ENCODE results near the gene BHLHE41. TPM values are rescaled to one million over a fixed set of nuclear protein-coding genes. Genes with fewer than 3 reads are reported as not detected.

Gene BHLHE41
- total RNA-seq, 1 experiment from 2014 or later = 4.3 TPM

DNA sequence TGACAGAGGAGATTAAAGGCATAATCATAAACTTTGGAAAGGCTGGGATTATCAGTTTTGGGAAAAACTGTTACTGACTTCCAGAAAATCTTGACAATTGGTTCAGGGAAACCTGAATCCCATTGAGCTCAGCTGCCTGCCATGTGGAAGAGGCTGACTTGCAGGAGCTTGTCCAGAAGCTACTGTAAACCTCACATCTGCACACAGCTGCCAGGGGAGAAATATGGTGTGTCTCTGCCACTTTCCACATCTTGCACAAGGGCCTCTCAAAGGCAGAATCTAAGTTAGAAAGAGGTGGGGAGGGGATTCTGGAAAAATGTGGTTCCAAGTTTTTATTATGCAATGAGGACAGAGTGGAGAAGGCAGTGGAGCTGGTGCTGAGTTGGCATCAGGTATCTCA lies 8.7 kb upstream of the BHLHE41 start:
- Histone ChIP-seq H3K9me3 (ENCODE audit: low read depth, low read length, poor library complexity, severe bottlenecking) (no peaks in the 10 kb centered on the region), H3K27me3 (replicated peaks; ENCODE audit: insufficient read depth, low read depth, low read length, poor library complexity) (peaks cover 19% of the 10 kb centered on the region), H3K4me1 (ENCODE audit: insufficient read depth, low read length, poor library complexity, severe bottlenecking) (no peaks in the 10 kb centered on the region), H3K4me3 (ENCODE audit: low read depth, low read length, poor library complexity, severe bottlenecking) (no peak overlapping the region), H3K27ac (ENCODE audit: low read depth, low read length, poor library complexity, severe bottlenecking) (no peak overlapping the region), H3K36me3 (ENCODE audit: insufficient read depth, low read length, poor library complexity, severe bottlenecking) (no peaks in the 10 kb centered on the region)
- no TSS peak for BruUV-seq (replicated peaks)
- TF ChIP-seq, protein P1, sequence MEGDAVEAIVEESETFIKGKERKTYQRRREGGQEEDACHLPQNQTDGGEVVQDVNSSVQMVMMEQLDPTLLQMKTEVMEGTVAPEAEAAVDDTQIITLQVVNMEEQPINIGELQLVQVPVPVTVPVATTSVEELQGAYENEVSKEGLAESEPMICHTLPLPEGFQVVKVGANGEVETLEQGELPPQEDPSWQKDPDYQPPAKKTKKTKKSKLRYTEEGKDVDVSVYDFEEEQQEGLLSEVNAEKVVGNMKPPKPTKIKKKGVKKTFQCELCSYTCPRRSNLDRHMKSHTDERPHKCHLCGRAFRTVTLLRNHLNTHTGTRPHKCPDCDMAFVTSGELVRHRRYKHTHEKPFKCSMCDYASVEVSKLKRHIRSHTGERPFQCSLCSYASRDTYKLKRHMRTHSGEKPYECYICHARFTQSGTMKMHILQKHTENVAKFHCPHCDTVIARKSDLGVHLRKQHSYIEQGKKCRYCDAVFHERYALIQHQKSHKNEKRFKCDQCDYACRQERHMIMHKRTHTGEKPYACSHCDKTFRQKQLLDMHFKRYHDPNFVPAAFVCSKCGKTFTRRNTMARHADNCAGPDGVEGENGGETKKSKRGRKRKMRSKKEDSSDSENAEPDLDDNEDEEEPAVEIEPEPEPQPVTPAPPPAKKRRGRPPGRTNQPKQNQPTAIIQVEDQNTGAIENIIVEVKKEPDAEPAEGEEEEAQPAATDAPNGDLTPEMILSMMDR (conservative IDR thresholded peaks at IDR 0.05; ENCODE audit: low read depth, low read length) = no peak
- TF ChIP-seq EZH2 (IDR thresholded peaks at IDR 0.05; ENCODE audit: borderline replicate concordance, low read depth, low read length, poor library complexity, severe bottlenecking) = no peak
- intact Hi-C loops (cut with micrococcal nuclease; ENCODE audit: unreplicated experiment) = no loop called here
- CTCF ChIA-PET = no interaction called here
- POLR2A ChIA-PET (ENCODE audit: low non-redundant PET) = no interaction called here
- DNase-seq (ENCODE audit: low spot score) = no peak

DNA sequence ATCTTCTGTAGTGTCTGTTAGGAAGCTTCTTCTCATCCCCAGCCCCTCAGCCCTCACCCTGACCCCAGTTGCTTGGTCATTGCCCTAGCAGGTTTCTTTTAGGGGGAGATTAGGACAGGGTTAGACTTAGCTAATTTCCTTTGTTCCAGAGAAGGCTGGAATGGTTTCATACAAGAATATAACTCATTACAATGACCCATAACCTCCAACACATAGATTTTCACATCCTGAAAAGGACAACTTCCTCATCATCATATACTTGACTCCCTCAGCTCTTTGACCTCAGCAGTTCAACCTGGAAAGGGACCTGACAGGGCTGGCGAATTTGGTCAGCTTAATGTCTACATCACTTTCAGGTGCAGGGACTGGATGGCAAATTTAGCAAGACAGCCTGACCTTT lies 8.0 kb upstream of the BHLHE41 start:
- no peaks in the 10 kb centered on the region for H3K4me1 ChIP-seq (ENCODE audit: insufficient read depth, low read length, poor library complexity, severe bottlenecking)
- H3K27ac ChIP-seq (ENCODE audit: low read depth, low read length, poor library complexity, severe bottlenecking) = no peak overlapping the region
- TF ChIP-seq, protein P1 (conservative IDR thresholded peaks at IDR 0.05; ENCODE audit: low read depth, low read length) = no peak
- TF ChIP-seq EZH2 (IDR thresholded peaks at IDR 0.05; ENCODE audit: borderline replicate concordance, low read depth, low read length, poor library complexity, severe bottlenecking) = no peak
- ChIA-PET CTCF (interaction anchor here (1.2 kb wide), 1 partner anchor 10 kb away, joined by 3 read pairs; no protein-coding TSS in a partner anchor), POLR2A (ENCODE audit: low non-redundant PET) (no interaction called here)
- H3K36me3 ChIP-seq (ENCODE audit: insufficient read depth, low read length, poor library complexity, severe bottlenecking) = no peaks in the 10 kb centered on the region
- intact Hi-C loops (cut with micrococcal nuclease; ENCODE audit: unreplicated experiment) = no loop called here
- H3K9me3 ChIP-seq (ENCODE audit: low read depth, low read length, poor library complexity, severe bottlenecking) = no peaks in the 10 kb centered on the region
- no TSS peak for BruUV-seq (replicated peaks)
- DNase-seq (ENCODE audit: low spot score) = no peak
- H3K4me3 ChIP-seq (ENCODE audit: low read depth, low read length, poor library complexity, severe bottlenecking) = no peak overlapping the region
- H3K27me3 ChIP-seq (replicated peaks; ENCODE audit: insufficient read depth, low read depth, low read length, poor library complexity) = peaks cover 26% of the 10 kb centered on the region

DNA sequence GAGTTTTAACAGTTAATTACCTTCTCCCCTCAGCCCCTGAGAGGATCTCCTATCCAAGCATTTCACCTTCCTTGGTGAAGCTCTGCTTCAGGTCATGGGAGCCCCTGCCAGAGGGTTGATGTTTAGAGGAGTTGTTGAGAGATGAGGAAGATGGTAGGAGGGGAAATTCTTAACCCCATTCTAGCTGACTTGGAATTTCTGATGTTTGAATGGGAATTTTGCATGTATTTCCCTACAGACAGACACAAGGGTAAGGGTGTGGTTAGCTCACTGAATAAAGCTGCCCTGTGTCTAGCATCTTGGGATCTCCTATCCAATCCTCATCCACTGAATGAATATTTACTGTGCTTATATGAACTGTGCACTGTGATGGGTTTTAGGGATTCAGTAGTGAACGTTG lies 7.1 kb upstream of the BHLHE41 start:
- intact Hi-C loops (cut with micrococcal nuclease; ENCODE audit: unreplicated experiment) = no loop called here
- no peaks in the 10 kb centered on the region for H3K36me3 ChIP-seq (ENCODE audit: insufficient read depth, low read length, poor library complexity, severe bottlenecking)
- no peak for DNase-seq (ENCODE audit: low spot score)
- H3K27ac ChIP-seq (ENCODE audit: low read depth, low read length, poor library complexity, severe bottlenecking) = no peak overlapping the region
- BruUV-seq (replicated peaks) = no TSS peak
- TF ChIP-seq EZH2 (IDR thresholded peaks at IDR 0.05; ENCODE audit: borderline replicate concordance, low read depth, low read length, poor library complexity, severe bottlenecking) = no peak
- TF ChIP-seq, protein P1 (conservative IDR thresholded peaks at IDR 0.05; ENCODE audit: low read depth, low read length) = no peak
- H3K4me3 ChIP-seq (ENCODE audit: low read depth, low read length, poor library complexity, severe bottlenecking) = no peak overlapping the region
- peaks cover 35% of the 10 kb centered on the region for H3K27me3 ChIP-seq (replicated peaks; ENCODE audit: insufficient read depth, low read depth, low read length, poor library complexity)
- no peaks in the 10 kb centered on the region for H3K9me3 ChIP-seq (ENCODE audit: low read depth, low read length, poor library complexity, severe bottlenecking)
- no peaks in the 10 kb centered on the region for H3K4me1 ChIP-seq (ENCODE audit: insufficient read depth, low read length, poor library complexity, severe bottlenecking)
- ChIA-PET CTCF (interaction anchor here (1.2 kb wide), 1 partner anchor 9 kb away, joined by 3 read pairs; no protein-coding TSS in a partner anchor), POLR2A (ENCODE audit: low non-redundant PET) (no interaction called here)

All from A673 (cell line).